GM21825 (cell line): Measurements from ENCODE around the gene KCND3.
"Not testable (repeated sequence)": the region's sequence is repeated elsewhere in the genome, so short reads cannot be mapped to it uniquely, and the experiment has no call there.

Experiments
- ATAC-seq: cut with Tn5 transposase; IDR thresholded peaks from one replicate; pipeline ENCODE4 v1.9.1; 2021; ENCODE audit warnings: mild to moderate bottlenecking, moderate library complexity; ENCODE audit not compliant: unreplicated experiment

KCND3 gene

GRCh38 chr1:111747947-111748346 lies 241.5 kb downstream of the KCND3 start:
- no peak for ATAC-seq

GRCh38 chr1:111747282-111747734 lies 242.2 kb downstream of the KCND3 start:
- no peak for ATAC-seq

- ATAC-seq = no peak
Observed at GRCh38 chr1:111746614-111746999, 242.9 kb downstream of the KCND3 start.

GRCh38 chr1:111745675-111746613 lies 243.5 kb downstream of the KCND3 start:
- no peak for ATAC-seq

- ATAC-seq = no peak
Observed at GRCh38 chr1:111743679-111744101, 245.8 kb downstream of the KCND3 start.

- ATAC-seq = no peak
Observed at GRCh38 chr1:111742938-111743549, 246.4 kb downstream of the KCND3 start.

- ATAC-seq = not testable (repeated sequence)
Observed at GRCh38 chr1:111742292-111742691, 247.2 kb downstream of the KCND3 start.

GRCh38 chr1:111739925-111740765 lies 249.3 kb downstream of the KCND3 start:
- ATAC-seq = no peak

- peak; percentile 77 for ATAC-seq
Observed at GRCh38 chr1:111739194-111739924, 250.1 kb downstream of the KCND3 start, which contains the start of gene INKA2. INKA2 (minus strand) TSS chr1:111739395; CDS start chr1:111739242, 153 bp downstream.

- peak; percentile 39 for ATAC-seq
Observed at GRCh38 chr1:111738436-111739193, 250.9 kb downstream of the KCND3 start.

- no peak for ATAC-seq
Observed at GRCh38 chr1:111738133-111738435, 251.4 kb downstream of the KCND3 start.

GRCh38 chr1:111737216-111738132 lies 252.0 kb downstream of the KCND3 start:
- no peak for ATAC-seq

- ATAC-seq = no peak
Observed at GRCh38 chr1:111736548-111737215, 252.8 kb downstream of the KCND3 start.

GRCh38 chr1:111735858-111736544 lies 253.5 kb downstream of the KCND3 start:
- no peak for ATAC-seq

- ATAC-seq = no peak
Observed at GRCh38 chr1:111735321-111735720, 254.1 kb downstream of the KCND3 start.

GRCh38 chr1:111734856-111735255 lies 254.6 kb downstream of the KCND3 start:
- ATAC-seq = no peak

GRCh38 chr1:111734426-111734825 lies 255.0 kb downstream of the KCND3 start:
- ATAC-seq = no peak

GRCh38 chr1:111733992-111734341 lies 255.5 kb downstream of the KCND3 start:
- ATAC-seq = no peak
